CD14-positive monocyte (primary cell): Measurements from ENCODE around the gene MYO1D. TPM values are rescaled to one million over a fixed set of nuclear protein-coding genes. Genes with fewer than 3 reads are reported as not detected.

Experiments used
- DNase-seq, 3 donors: peaks; one replicate each; pipeline ENCODE4 v3.0.0-alpha.2; 2011 to 2022
- H2AFZ ChIP-seq: 2 replicates; pipeline ENCODE4 v1.6.0; 2012; ENCODE audit warnings: mild to moderate bottlenecking, low read depth, low read length, inconsistent platforms; ENCODE audit not compliant: insufficient read depth, poor library complexity, severe bottlenecking
- H3K27ac ChIP-seq, 2 donors: 1 replicate in 1 of 2; 2 replicates in 1 of 2; pipeline ENCODE4 v1.5.1; 2012 to 2013; ENCODE audit warnings: low read length in 2 of 2, control low read depth in 1 of 2, inconsistent platforms in 1 of 2, low read depth in 1 of 2, mild to moderate bottlenecking in 1 of 2
- H3K27me3 ChIP-seq, 2 donors: one replicate each; pipeline versions ENCODE4 v1.6.0 to v1.6.1; 2011 to 2013; ENCODE audit warnings: low read length in 2 of 2; ENCODE audit not compliant: control insufficient read depth in 2 of 2, insufficient read depth in 2 of 2
- H3K36me3 ChIP-seq, 2 donors: replicated peaks in 1 of 2; 1 replicate in 1 of 2; 2 replicates in 1 of 2; pipeline versions ENCODE4 v1.5.1 to v1.6.1; 2012 to 2013; ENCODE audit warnings: low read length in 2 of 2, control low read depth in 1 of 2, inconsistent platforms in 1 of 2, mild to moderate bottlenecking in 1 of 2; ENCODE audit not compliant: insufficient read depth in 2 of 2, control insufficient read depth in 1 of 2
- H3K4me1 ChIP-seq, 2 donors: 1 replicate in 1 of 2; 2 replicates in 1 of 2; pipeline versions ENCODE4 v1.5.1 to v1.6.1; 2012 to 2013; ENCODE audit warnings: low read length in 2 of 2, control low read depth in 1 of 2, inconsistent platforms in 1 of 2, mild to moderate bottlenecking in 1 of 2, moderate library complexity in 1 of 2; ENCODE audit not compliant: insufficient read depth in 2 of 2, control insufficient read depth in 1 of 2
- H3K4me2 ChIP-seq: replicated peaks from 2 replicates; pipeline ENCODE3; 2012; ENCODE audit warnings: low read length, moderate library complexity, mild to moderate bottlenecking; ENCODE audit not compliant: poor library complexity, severe bottlenecking; ENCODE audit errors: extremely low read depth
- H3K4me3 ChIP-seq, 3 experiments: fragments of 200-600 bp in 1 of 3; sonication (generic) in 1 of 3; replicated peaks in 1 of 3; 1 replicate in 2 of 3; 2 replicates in 1 of 3; pipeline ENCODE4 v1.5.1; 2011 to 2013; ENCODE audit warnings: low read length in 3 of 3, mild to moderate bottlenecking in 3 of 3, control low read depth in 2 of 3, low read depth in 2 of 3, inconsistent platforms in 1 of 3, moderate library complexity in 1 of 3
- H3K79me2 ChIP-seq: 2 replicates; pipeline ENCODE4 v1.6.0; 2012; ENCODE audit warnings: mild to moderate bottlenecking, control low read depth, inconsistent platforms, low read length, moderate library complexity; ENCODE audit not compliant: insufficient read depth
- H3K9ac ChIP-seq: 2 replicates; pipeline ENCODE4 v1.6.0; 2017; ENCODE audit warnings: low read length, mild to moderate bottlenecking; ENCODE audit not compliant: insufficient read depth, poor library complexity, severe bottlenecking
- H3K9me3 ChIP-seq, 2 donors: replicated peaks in 1 of 2; 1 replicate in 1 of 2; 2 replicates in 1 of 2; pipeline versions ENCODE4 v1.5.1 to v1.6.1; 2012 to 2013; ENCODE audit warnings: low read length in 2 of 2, control low read depth in 1 of 2; ENCODE audit not compliant: control insufficient read depth in 1 of 2, insufficient read depth in 1 of 2
- H4K20me1 ChIP-seq: 2 replicates; pipeline ENCODE4 v1.6.0; 2012; ENCODE audit warnings: mild to moderate bottlenecking, low read length, control low read depth, moderate library complexity; ENCODE audit not compliant: insufficient read depth
- H3K27ac Mint-ChIP-seq, 7 donors: one replicate each; pipeline ENCODE4 v1.8.0; 2020; ENCODE audit warnings: mild to moderate bottlenecking in 7 of 7, mixed read lengths in 7 of 7, moderate library complexity in 6 of 7, inconsistent platforms in 2 of 7
- H3K27me3 Mint-ChIP-seq, 3 donors: one replicate each; pipeline ENCODE4 v1.8.0; 2021 to 2022; ENCODE audit warnings: low read depth in 3 of 3, mild to moderate bottlenecking in 3 of 3, mixed read lengths in 3 of 3, moderate library complexity in 3 of 3, inconsistent platforms in 1 of 3
- H3K36me3 Mint-ChIP-seq, 2 donors: one replicate each; pipeline ENCODE4 v1.8.0; 2020; ENCODE audit warnings: mixed read lengths in 2 of 2, inconsistent platforms in 1 of 2, mild to moderate bottlenecking in 1 of 2
- H3K4me1 Mint-ChIP-seq: one replicate; pipeline ENCODE4 v1.8.0; 2020; ENCODE audit warnings: mild to moderate bottlenecking, mixed read lengths
- H3K4me3 Mint-ChIP-seq, 2 donors: one replicate each; pipeline ENCODE4 v1.8.0; 2020; ENCODE audit warnings: mild to moderate bottlenecking in 2 of 2, mixed read lengths in 2 of 2, moderate library complexity in 1 of 2
- H3K9me3 Mint-ChIP-seq, 7 donors: one replicate each; pipeline ENCODE4 v1.8.0; 2020 to 2022; ENCODE audit warnings: mixed read lengths in 7 of 7, mild to moderate bottlenecking in 6 of 7, moderate library complexity in 6 of 7, inconsistent platforms in 2 of 7
- CTCF ChIP-seq: fragments of 200-600 bp; IDR thresholded peaks from one replicate; pipeline ENCODE4 v1.8.0; 2022; ENCODE audit warnings: antibody characterized with exemption, mild to moderate bottlenecking
- WGBS: methylation state at CpG from one replicate; pipeline ENCODE4 v1.1.5; 2013; ENCODE audit warnings: missing lambda C conversion rate; ENCODE audit not compliant: insufficient coverage; 5-methylcytosine and 5-hydroxymethylcytosine counted together
- intact Hi-C, 2 donors: fragments of 100-400 bp; cut with micrococcal nuclease; formaldehyde crosslinking; loops; one replicate each; pipeline versions ENCODE4 v1.15.0 to v1.15.1; 2023
- polyA plus RNA-seq, 3 donors: library from polyadenylated mRNA; depleted of rRNA in 1 of 3; unstranded in 2 of 3; stranded (reverse) in 1 of 3; fragments of 300-500 nt in 2 of 3; fragments of >200 nt in 1 of 3; fragmentation: Illumina TruSeq in 2 of 3; gene quantifications; 1 replicate in 2 of 3; 2 replicates in 1 of 3; pipeline ENCODE4 v1.2.3, GENCODE V29; 2012 to 2021

The MYO1D gene
- polyA plus RNA-seq, 3 donors = 0.22 to 0.39 (median 0.26) TPM

DNA sequence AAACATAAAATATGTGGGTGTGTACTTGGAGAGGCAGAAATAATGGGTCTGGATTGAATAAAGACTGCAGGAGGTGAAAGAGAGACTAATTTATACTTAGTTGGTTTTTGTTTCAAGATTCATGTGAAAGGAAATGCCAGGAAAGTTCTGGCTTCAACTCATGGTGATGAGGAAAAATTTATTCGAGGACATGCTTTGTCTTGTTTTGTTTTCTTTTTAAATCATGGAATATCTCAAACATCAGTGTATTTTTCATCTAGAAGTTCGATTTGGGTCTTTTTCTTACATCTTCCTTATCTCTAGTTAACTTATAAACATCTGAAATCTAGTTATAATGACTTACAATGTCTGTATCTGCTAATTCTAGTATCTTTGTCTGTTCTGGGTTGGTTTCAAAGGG is 275.1 kb downstream of the MYO1D start:
- Mint-ChIP-seq H3K4me3 (no peak overlapping the region), H3K4me1 (no peaks in the 10 kb centered on the region), H3K36me3 (no peaks in the 10 kb centered on the region), H3K27me3 (peaks cover 5 to 9% (median 7%) of the 10 kb centered on the region in 3 donors), H3K27ac (no peak overlapping the region), H3K9me3 (peaks cover 0 to 7% (median 2%) of the 10 kb centered on the region in 7 donors)
- no peak overlapping the region for H2AFZ ChIP-seq
- no peaks in the 10 kb centered on the region for H4K20me1 ChIP-seq
- no peak overlapping the region for H3K4me3 ChIP-seq
- no peak overlapping the region for H3K27ac ChIP-seq
- H3K9ac ChIP-seq = no peak overlapping the region
- no peaks in the 10 kb centered on the region for H3K36me3 ChIP-seq
- no CpG with 5 or more reads among the region's 2 CpGs for WGBS
- H3K27me3 ChIP-seq = peaks cover 0 to 3% of the 10 kb centered on the region in 2 donors
- DNase-seq = no peak
- intact Hi-C loops = no loop called here
- H3K4me2 ChIP-seq = no peak overlapping the region
- H3K79me2 ChIP-seq = no peaks in the 10 kb centered on the region
- H3K4me1 ChIP-seq = no peaks in the 10 kb centered on the region
- H3K9me3 ChIP-seq = no peaks in the 10 kb centered on the region
- TF ChIP-seq CTCF = no peak

DNA sequence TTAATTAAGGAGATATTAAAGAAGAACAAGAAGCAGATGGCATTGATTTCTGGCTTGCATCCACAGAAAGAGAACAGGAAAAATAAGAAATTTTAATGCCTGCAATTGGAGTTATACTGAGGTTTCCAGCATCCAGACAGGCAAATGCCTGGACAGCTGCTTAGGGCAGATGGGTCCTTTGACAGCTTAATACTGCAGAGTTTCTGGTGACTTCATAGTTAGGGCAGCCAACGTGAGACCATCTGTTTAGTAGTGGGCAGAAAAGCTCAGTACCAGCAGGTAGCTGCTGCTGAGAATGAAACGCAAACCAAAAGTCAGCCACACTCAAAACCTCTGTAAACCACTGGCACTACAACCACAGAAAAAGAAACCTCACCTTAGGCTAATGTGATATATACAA is 280.3 kb downstream of the MYO1D start:
- no peak for DNase-seq
- TF ChIP-seq CTCF = no peak
- no CpG with 5 or more reads among the region's 2 CpGs for WGBS

More for the DNA sequence above, 280.3 kb downstream of the MYO1D start:
- H3K4me3 ChIP-seq = no peak overlapping the region
- H3K27ac ChIP-seq = no peak overlapping the region
- H2AFZ ChIP-seq = no peak overlapping the region
- H3K27ac Mint-ChIP-seq = no peak overlapping the region
- H3K4me2 ChIP-seq = no peak overlapping the region
- H3K4me3 Mint-ChIP-seq = no peak overlapping the region
- H3K27me3 Mint-ChIP-seq = peaks cover 1 to 2% (median 2%) of the 10 kb centered on the region in 3 donors
- H3K27me3 ChIP-seq = no peaks in the 10 kb centered on the region
- H3K79me2 ChIP-seq = no peaks in the 10 kb centered on the region
- H4K20me1 ChIP-seq = no peaks in the 10 kb centered on the region
- H3K4me1 ChIP-seq = no peaks in the 10 kb centered on the region
- no peak overlapping the region for H3K9ac ChIP-seq
- H3K36me3 ChIP-seq = no peaks in the 10 kb centered on the region
- no peaks in the 10 kb centered on the region for H3K9me3 ChIP-seq
- intact Hi-C loops = no loop called here
- H3K36me3 Mint-ChIP-seq = no peaks in the 10 kb centered on the region
- no peaks in the 10 kb centered on the region for H3K4me1 Mint-ChIP-seq
- peaks cover 0 to 7% (median 2%) of the 10 kb centered on the region in 7 donors for H3K9me3 Mint-ChIP-seq
